Measurements from ENCODE around the gene CFAP99. TPM values are rescaled to one million over a fixed set of nuclear protein-coding genes. Genes with fewer than 3 reads are reported as not detected.

Gene CFAP99
- polyA plus RNA-seq, 6 donors from 2014 or later = not detected

GRCh38 chr4:2442175-2442993, 23.6 kb downstream of the CFAP99 start:
- no peak overlapping the region for H3K4me3 Mint-ChIP-seq
- H3K9me3 Mint-ChIP-seq = no peaks in the 10 kb centered on the region
- H3K4me1 Mint-ChIP-seq = peaks cover 2 to 8% (median 4%) of the 10 kb centered on the region in 3 donors
- ATAC-seq (ENCODE audit: low read depth in 2 of 2) (peak in 1 of 2 donors; percentile 5), DNase-seq (no peak)
- peak overlapping the region in 1 of 6 donors; percentile 71 for H3K27ac Mint-ChIP-seq
- no peaks in the 10 kb centered on the region for H3K27me3 Mint-ChIP-seq
- H3K36me3 Mint-ChIP-seq = no peaks in the 10 kb centered on the region

DNA sequence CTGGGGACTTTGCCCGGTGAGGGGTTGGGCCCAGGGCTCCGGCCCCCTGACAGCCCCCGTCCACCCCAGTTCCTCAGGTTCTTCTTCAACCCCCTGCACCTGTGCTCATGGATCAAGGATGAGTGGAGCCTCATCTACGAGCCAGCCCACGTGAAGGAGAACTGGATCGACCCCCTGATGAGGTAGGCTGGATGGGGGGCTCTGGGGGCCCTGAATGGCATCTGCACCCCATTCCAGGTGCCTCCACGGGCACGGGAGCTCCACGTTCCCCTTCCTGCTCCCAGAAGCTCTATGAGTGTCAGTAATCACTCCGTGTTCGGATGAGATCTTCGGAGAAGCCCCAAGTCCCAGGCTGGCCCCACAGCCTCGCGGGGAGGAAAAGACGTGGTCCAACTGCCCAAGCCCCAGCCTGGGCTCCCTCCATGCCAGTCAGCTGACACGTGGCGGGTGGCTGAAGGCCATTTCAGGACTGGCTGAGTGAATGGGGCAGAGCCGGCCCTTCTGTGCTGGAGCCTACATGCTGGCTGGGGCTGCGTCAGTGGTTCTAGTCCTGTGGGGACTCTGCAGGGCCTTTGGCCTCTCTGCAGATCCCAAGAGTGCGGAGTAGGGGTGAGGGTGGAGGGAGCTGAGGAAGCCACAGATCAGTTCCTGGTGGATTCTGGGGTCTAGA, 24.4 kb downstream of the CFAP99 start:
- H3K4me3 Mint-ChIP-seq = no peak overlapping the region
- H3K4me1 Mint-ChIP-seq = peaks cover 2 to 8% (median 4%) of the 10 kb centered on the region in 3 donors
- DNase-seq (no peak), ATAC-seq (ENCODE audit: low read depth in 2 of 2) (no peak)
- no peak overlapping the region for H3K27ac Mint-ChIP-seq
- H3K9me3 Mint-ChIP-seq = no peaks in the 10 kb centered on the region
- H3K36me3 Mint-ChIP-seq = no peaks in the 10 kb centered on the region
- H3K27me3 Mint-ChIP-seq = no peaks in the 10 kb centered on the region

- peak overlapping the region in 1 of 6 donors; percentile 27 for H3K27ac Mint-ChIP-seq
- DNase-seq (no peak), ATAC-seq (ENCODE audit: low read depth in 2 of 2) (no peak)
- no peaks in the 10 kb centered on the region for H3K27me3 Mint-ChIP-seq
- H3K9me3 Mint-ChIP-seq = no peaks in the 10 kb centered on the region
- H3K4me3 Mint-ChIP-seq = no peak overlapping the region
- H3K36me3 Mint-ChIP-seq = no peaks in the 10 kb centered on the region
- peaks cover 2 to 8% (median 4%) of the 10 kb centered on the region in 3 donors for H3K4me1 Mint-ChIP-seq
These were observed 25.4 kb downstream of the CFAP99 start for GRCh38 chr4:2443956-2444740.

GRCh38 chr4:2445130-2445529, 26.4 kb downstream of the CFAP99 start:
- H3K4me1 Mint-ChIP-seq = peaks cover 2 to 8% (median 4%) of the 10 kb centered on the region in 3 donors
- no peaks in the 10 kb centered on the region for H3K36me3 Mint-ChIP-seq
- no peaks in the 10 kb centered on the region for H3K9me3 Mint-ChIP-seq
- H3K27me3 Mint-ChIP-seq = no peaks in the 10 kb centered on the region
- ATAC-seq (ENCODE audit: low read depth in 2 of 2) (no peak), DNase-seq (no peak)
- no peak overlapping the region for H3K4me3 Mint-ChIP-seq
- H3K27ac Mint-ChIP-seq = no peak overlapping the region

GRCh38 chr4:2445571-2445970, 26.8 kb downstream of the CFAP99 start:
- no peak for DNase-seq

DNA sequence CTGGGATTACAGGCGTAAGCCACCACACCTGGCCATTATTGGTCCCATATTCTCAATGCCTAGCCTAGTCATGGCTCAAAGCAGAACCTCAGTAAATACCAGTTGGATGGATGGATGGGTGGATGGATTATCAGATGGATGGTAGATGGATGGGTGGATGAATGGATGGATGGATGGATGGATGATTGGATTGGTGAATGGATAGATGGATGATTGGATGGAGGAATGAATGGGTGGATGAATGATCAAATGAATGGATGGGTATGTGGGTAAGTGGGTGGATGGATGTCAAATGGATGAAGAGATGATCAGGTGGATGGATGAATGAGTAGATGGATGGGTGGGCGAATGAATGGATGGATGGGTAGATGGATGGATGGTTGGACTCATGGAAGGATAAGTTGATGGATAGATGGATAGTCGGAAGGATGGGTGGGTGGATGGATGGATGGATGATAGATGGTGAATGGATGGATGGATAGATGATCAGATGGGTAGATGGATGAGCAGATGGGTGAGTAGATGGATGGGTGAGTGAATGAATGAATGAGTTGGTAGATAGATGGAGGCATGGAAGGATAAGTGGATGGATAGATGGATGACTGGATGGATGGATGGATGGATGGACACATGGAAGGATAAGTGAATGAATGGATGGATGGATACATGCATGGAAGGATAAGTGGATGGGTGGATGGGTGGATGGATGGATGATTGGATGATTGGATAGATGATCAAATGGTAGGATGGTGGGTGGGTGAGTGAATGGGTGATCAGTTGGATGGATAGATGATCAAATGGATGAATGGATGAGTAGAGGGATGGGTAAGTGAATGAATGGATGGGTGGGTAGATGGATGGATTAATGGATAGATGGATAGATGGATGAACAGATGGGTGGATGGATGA, 28.2 kb downstream of the CFAP99 start:
- Mint-ChIP-seq H3K9me3 (no peaks in the 10 kb centered on the region), H3K36me3 (no peaks in the 10 kb centered on the region), H3K4me1 (peaks cover 0 to 2% (median 0%) of the 10 kb centered on the region in 3 donors), H3K4me3 (no peak overlapping the region), H3K27ac (no peak overlapping the region), H3K27me3 (no peaks in the 10 kb centered on the region)
- DNase-seq = no peak
- ATAC-seq (ENCODE audit: low read depth in 2 of 2) = no peak

More at GRCh38 chr4:2445571-2445970, 26.8 kb downstream of the CFAP99 start:
- H3K4me3 Mint-ChIP-seq = no peak overlapping the region
- H3K27ac Mint-ChIP-seq = no peak overlapping the region
- no peaks in the 10 kb centered on the region for H3K9me3 Mint-ChIP-seq
- no peaks in the 10 kb centered on the region for H3K27me3 Mint-ChIP-seq
- peaks cover 2 to 8% (median 4%) of the 10 kb centered on the region in 3 donors for H3K4me1 Mint-ChIP-seq
- H3K36me3 Mint-ChIP-seq = no peaks in the 10 kb centered on the region
- ATAC-seq (ENCODE audit: low read depth in 2 of 2) = no peak

GRCh38 chr4:2448589-2448988, 29.8 kb downstream of the CFAP99 start:
- peaks cover 0 to 3% (median 0%) of the 10 kb centered on the region in 3 donors for H3K4me1 Mint-ChIP-seq
- H3K9me3 Mint-ChIP-seq = no peaks in the 10 kb centered on the region
- ATAC-seq (ENCODE audit: low read depth in 2 of 2) (no peak), DNase-seq (no peak)
- H3K36me3 Mint-ChIP-seq = no peaks in the 10 kb centered on the region
- no peak overlapping the region for H3K27ac Mint-ChIP-seq
- no peaks in the 10 kb centered on the region for H3K27me3 Mint-ChIP-seq
- H3K4me3 Mint-ChIP-seq = no peak overlapping the region

DNA sequence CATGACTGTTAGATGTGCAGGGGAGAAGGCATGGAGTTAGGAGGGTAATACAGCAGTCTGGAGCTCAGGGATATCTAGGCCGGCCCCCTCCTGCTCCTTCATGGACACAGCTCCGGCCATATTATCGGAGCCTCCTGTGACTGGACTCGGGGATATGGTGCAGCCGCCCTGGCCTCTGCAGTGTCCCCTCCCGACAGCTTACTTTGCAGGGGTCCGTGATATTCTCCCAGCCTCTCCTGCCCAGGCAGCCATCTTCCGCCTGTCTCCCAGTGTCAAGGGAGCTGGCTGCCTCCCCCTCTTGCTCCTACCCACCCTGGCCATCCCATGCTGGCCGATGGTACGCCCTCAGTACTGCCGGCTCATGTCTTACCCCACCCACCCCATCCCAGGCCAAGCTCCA, 30.3 kb downstream of the CFAP99 start:
- H3K27ac Mint-ChIP-seq = no peak overlapping the region
- peaks cover 0 to 3% (median 0%) of the 10 kb centered on the region in 3 donors for H3K4me1 Mint-ChIP-seq
- H3K27me3 Mint-ChIP-seq = no peaks in the 10 kb centered on the region
- no peak for DNase-seq
- no peak for ATAC-seq (ENCODE audit: low read depth in 2 of 2)
- no peaks in the 10 kb centered on the region for H3K36me3 Mint-ChIP-seq
- H3K4me3 Mint-ChIP-seq = no peak overlapping the region
- H3K9me3 Mint-ChIP-seq = no peaks in the 10 kb centered on the region

DNA sequence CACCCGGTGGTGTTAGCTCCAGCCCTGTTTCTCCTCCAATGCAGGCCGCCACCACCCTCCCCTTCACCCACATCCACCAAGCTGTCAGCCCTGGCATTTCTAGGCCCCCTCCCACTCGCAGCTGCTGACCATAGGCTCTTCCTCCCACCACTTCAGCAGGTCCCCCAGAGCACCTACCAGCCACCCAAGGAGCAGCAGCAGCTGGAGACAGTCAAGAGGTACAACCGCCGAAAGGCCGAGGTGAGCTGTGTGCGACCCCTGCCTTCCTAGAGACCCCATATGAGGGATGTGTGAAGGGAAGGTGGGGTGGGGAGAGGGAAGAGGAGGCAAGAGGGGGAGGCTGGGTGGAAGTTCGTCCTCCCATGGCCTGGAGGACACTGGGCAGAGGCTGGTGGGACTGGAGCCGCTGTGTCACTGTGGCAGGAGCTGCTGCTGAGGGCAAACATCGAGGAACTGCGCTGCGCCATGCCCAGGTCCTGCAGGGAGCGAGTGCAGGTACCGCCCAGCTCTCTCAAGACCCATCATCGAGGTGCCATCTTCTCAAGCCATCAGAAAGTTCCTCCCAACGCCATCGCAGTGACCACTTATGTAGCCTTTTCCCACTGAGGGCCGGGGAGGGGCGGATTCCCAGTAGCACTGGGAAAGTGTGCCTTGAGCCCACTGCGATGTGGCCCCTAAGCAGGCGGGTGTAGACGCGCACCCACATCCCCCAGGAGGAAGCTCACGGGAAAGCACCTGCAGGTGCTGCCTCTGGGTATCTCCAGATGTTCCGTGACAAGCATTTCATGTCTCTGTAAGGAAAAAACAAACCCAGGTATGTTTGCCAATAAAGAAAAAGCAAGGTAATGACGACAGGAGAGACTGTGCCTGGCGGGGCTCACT, 31.0 kb downstream of the CFAP99 start:
- Mint-ChIP-seq H3K4me3 (peak overlapping the region in 1 of 8 donors; percentile 3), H3K36me3 (no peaks in the 10 kb centered on the region), H3K9me3 (no peaks in the 10 kb centered on the region), H3K27me3 (no peaks in the 10 kb centered on the region), H3K27ac (no peak overlapping the region), H3K4me1 (peaks cover 0 to 3% (median 0%) of the 10 kb centered on the region in 3 donors)
- ATAC-seq (ENCODE audit: low read depth in 2 of 2) = no peak
- no peak for DNase-seq

- Mint-ChIP-seq H3K27ac (no peak overlapping the region), H3K36me3 (no peaks in the 10 kb centered on the region), H3K9me3 (no peaks in the 10 kb centered on the region), H3K4me1 (peaks cover 0 to 3% (median 0%) of the 10 kb centered on the region in 3 donors), H3K27me3 (no peaks in the 10 kb centered on the region), H3K4me3 (no peak overlapping the region)
- ATAC-seq (ENCODE audit: low read depth in 2 of 2) = no peak
- no peak for DNase-seq
These were observed 31.8 kb downstream of the CFAP99 start for GRCh38 chr4:2450394-2451035.

DNA sequence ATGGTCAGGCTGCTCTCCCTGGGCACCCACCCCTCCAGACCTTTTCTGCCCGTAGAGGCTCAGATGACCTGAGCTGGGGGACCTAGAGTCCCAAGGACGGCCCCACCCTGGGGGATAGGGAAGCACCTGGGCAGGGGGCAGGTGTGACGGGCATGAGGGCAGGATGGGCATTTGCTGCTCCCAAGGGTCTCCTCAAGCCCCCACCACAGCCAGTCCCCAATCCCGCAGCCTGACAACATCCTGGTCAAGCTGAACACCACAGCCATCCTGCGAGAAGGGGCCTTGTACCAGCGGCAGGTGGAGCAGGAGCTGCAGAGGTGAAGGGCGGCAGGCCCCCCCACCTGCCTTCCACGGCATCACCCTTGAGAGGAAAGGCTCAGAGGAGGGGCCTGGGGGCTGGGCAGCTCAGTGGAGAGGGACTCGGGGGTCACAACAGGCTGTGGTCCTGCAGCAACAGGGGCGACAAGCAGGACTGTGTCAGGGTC, 32.3 kb downstream of the CFAP99 start:
- no peak for DNase-seq
- Mint-ChIP-seq H3K27me3 (no peaks in the 10 kb centered on the region), H3K4me3 (no peak overlapping the region), H3K4me1 (peaks cover 0 to 3% (median 0%) of the 10 kb centered on the region in 3 donors), H3K27ac (no peak overlapping the region), H3K36me3 (no peaks in the 10 kb centered on the region), H3K9me3 (no peaks in the 10 kb centered on the region)
- ATAC-seq (ENCODE audit: low read depth in 2 of 2) = no peak

Data from naive B cell (primary cell).